Measurements from ENCODE around the gene IL17B.

The IL17B gene

GRCh38 chr5:149414405-149415065, 35.4 kb upstream of the IL17B start:
- DNase-seq (ENCODE audit: low read depth), result no peak

GRCh38 chr5:149413477-149414210, 34.6 kb upstream of the IL17B start:
- DNase-seq (ENCODE audit: low read depth), result no peak

- DNase-seq (ENCODE audit: low read depth), result no peak
Observed at GRCh38 chr5:149412783-149413476, 33.8 kb upstream of the IL17B start.

- DNase-seq (ENCODE audit: low read depth), result no peak
Observed at GRCh38 chr5:149411738-149412519, 32.8 kb upstream of the IL17B start.

- no peak for DNase-seq (ENCODE audit: low read depth)
Observed at GRCh38 chr5:149410721-149411432, 31.8 kb upstream of the IL17B start.

- no peak for DNase-seq (ENCODE audit: low read depth)
Observed at GRCh38 chr5:149410071-149410470, 31.0 kb upstream of the IL17B start.

GRCh38 chr5:149409268-149409948, 30.3 kb upstream of the IL17B start:
- DNase-seq (ENCODE audit: low read depth), result no peak

- no peak for DNase-seq (ENCODE audit: low read depth)
Observed at GRCh38 chr5:149408252-149409099, 29.4 kb upstream of the IL17B start.

GRCh38 chr5:149407323-149408251, 28.5 kb upstream of the IL17B start:
- DNase-seq (ENCODE audit: low read depth), result no peak

- DNase-seq (ENCODE audit: low read depth), result no peak
Observed at GRCh38 chr5:149406979-149407306, 27.9 kb upstream of the IL17B start.

- no peak for DNase-seq (ENCODE audit: low read depth)
Observed at GRCh38 chr5:149406203-149406978, 27.3 kb upstream of the IL17B start.

GRCh38 chr5:149405550-149406202, 26.6 kb upstream of the IL17B start:
- DNase-seq (ENCODE audit: low read depth), result no peak

GRCh38 chr5:149404746-149405549, 25.9 kb upstream of the IL17B start:
- no peak for DNase-seq (ENCODE audit: low read depth)

GRCh38 chr5:149403923-149404745, 25.0 kb upstream of the IL17B start:
- DNase-seq (ENCODE audit: low read depth), result no peak

GRCh38 chr5:149402291-149402690, 23.2 kb upstream of the IL17B start:
- DNase-seq (ENCODE audit: low read depth), result no peak

GRCh38 chr5:149401051-149401450, 22.0 kb upstream of the IL17B start:
- DNase-seq (ENCODE audit: low read depth), result no peak
